Left lung (tissue), 10 donors: ENCODE results near the gene SLC49A3. TPM values are rescaled to one million over a fixed set of nuclear protein-coding genes. Genes with fewer than 3 reads are reported as not detected.

Source experiments
- ATAC-seq: fragments of 200-7000 bp; cut with Tn5 transposase; one replicate; pipeline ENCODE4 v1.9.1; 2020; ENCODE audit warnings: moderate library complexity
- DNase-seq, 4 donors: peaks; one replicate each; pipeline ENCODE4 v3.0.0-alpha.2; 2013 to 2020
- H3K27ac ChIP-seq, 2 donors: fragments of 200-600 bp; sonication (generic) in 1 of 2; one replicate each; pipeline versions ENCODE4 v1.5.0 to v1.8.0; 2020 to 2021
- H3K27me3 ChIP-seq, 2 donors: fragments of 200-600 bp; sonication (generic) in 1 of 2; one replicate each; pipeline versions ENCODE4 v1.5.0 to v1.8.0; 2020 to 2021
- H3K36me3 ChIP-seq, 2 donors: fragments of 200-600 bp; sonication (generic) in 1 of 2; one replicate each; pipeline versions ENCODE4 v1.5.0 to v1.8.0; 2020 to 2021
- H3K4me1 ChIP-seq, 2 donors: fragments of 200-600 bp; one replicate each; pipeline ENCODE4 v1.8.0; 2021
- H3K4me3 ChIP-seq, 2 donors: fragments of 200-600 bp; sonication (generic) in 1 of 2; one replicate each; pipeline versions ENCODE4 v1.5.0 to v1.8.0; 2020 to 2021; ENCODE audit warnings: mild to moderate bottlenecking in 1 of 2
- H3K9me3 ChIP-seq, 2 donors: fragments of 200-600 bp; sonication (generic) in 1 of 2; one replicate each; pipeline versions ENCODE4 v1.5.0 to v1.8.0; 2020 to 2021
- CTCF ChIP-seq, 2 donors: fragments of 200-600 bp; sonication (generic) in 1 of 2; IDR thresholded peaks; one replicate each; pipeline versions ENCODE4 v1.5.0 to v1.8.0; 2021; ENCODE audit warnings: antibody characterized with exemption in 2 of 2
- intact Hi-C, 2 donors: fragments of 100-400 bp; cut with DNase I; formaldehyde crosslinking; loops; one replicate each; pipeline versions ENCODE4 v1.11.2 to v1.14.2; 2022
- polyA plus RNA-seq, 6 donors: library from polyadenylated mRNA; unstranded; fragments of 120-200 nt; gene quantifications; one replicate each; pipeline ENCODE4 v1.2.1, GENCODE V29; 2013; ENCODE audit not compliant: insufficient read length in 6 of 6
- total RNA-seq, 2 donors: library from RNA; stranded (reverse); fragmentation: NEBNext Ultra II Directional; extraction: Animal tissue kit (Norgen Biotek cat#: 25700); gene quantifications; one replicate each; pipeline ENCODE4 v1.2.1, GENCODE V29; 2021
- donor health status: DM: no; HTN: yes; CAD: no.
- donor health status: DM: no; HTN: no; CAD: no.

Gene SLC49A3
- total and polyA plus RNA-seq, 8 donors = 7.4 to 27.5 (median 8.8) TPM

- Histone ChIP-seq H3K27me3 (no peaks in the 10 kb centered on the region), H3K36me3 (peaks cover 0 to 39% of the 10 kb centered on the region in 2 donors), H3K4me3 (no peak overlapping the region), H3K9me3 (no peaks in the 10 kb centered on the region), H3K27ac (no peak overlapping the region), H3K4me1 (peaks cover 0 to 18% of the 10 kb centered on the region in 2 donors)
- intact Hi-C loops = no loop called here
- DNase-seq = peak in 1 of 4 donors; percentile 63
- ATAC-seq = no peak
- TF ChIP-seq CTCF (IDR thresholded peaks at IDR 0.05) = no peak
Measured at GRCh38 chr4:729336-730315, 40.7 kb upstream of the SLC49A3 start.

- ATAC-seq (no peak), DNase-seq (no peak)
- Histone ChIP-seq H3K9me3 (no peaks in the 10 kb centered on the region), H3K36me3 (peaks cover 0 to 33% of the 10 kb centered on the region in 2 donors), H3K4me1 (peaks cover 0 to 22% of the 10 kb centered on the region in 2 donors), H3K4me3 (no peak overlapping the region), H3K27ac (no peak overlapping the region), H3K27me3 (no peaks in the 10 kb centered on the region)
- intact Hi-C loops = no loop called here
- TF ChIP-seq CTCF (IDR thresholded peaks at IDR 0.05) = no peak
Measured at GRCh38 chr4:727576-727975, 38.6 kb upstream of the SLC49A3 start.

GRCh38 chr4:726838-727237 is 37.9 kb upstream of the SLC49A3 start:
- ATAC-seq (peak; percentile 12), DNase-seq (peak in 1 of 4 donors; percentile 61)
- Histone ChIP-seq H3K9me3 (no peaks in the 10 kb centered on the region), H3K36me3 (peaks cover 0 to 29% of the 10 kb centered on the region in 2 donors), H3K4me3 (no peak overlapping the region), H3K4me1 (peaks cover 0 to 22% of the 10 kb centered on the region in 2 donors), H3K27me3 (no peaks in the 10 kb centered on the region), H3K27ac (peak overlapping the region in 1 of 2 donors; percentile 23)
- intact Hi-C loops = no loop called here
- TF ChIP-seq CTCF (IDR thresholded peaks at IDR 0.05) = no peak

GRCh38 chr4:726235-726787 is 37.4 kb upstream of the SLC49A3 start:
- Histone ChIP-seq H3K9me3 (no peaks in the 10 kb centered on the region), H3K4me3 (no peak overlapping the region), H3K27ac (peak overlapping the region; percentile 23 to 41), H3K27me3 (no peaks in the 10 kb centered on the region), H3K4me1 (peaks cover 1 to 24% of the 10 kb centered on the region in 2 donors), H3K36me3 (peaks cover 0 to 28% of the 10 kb centered on the region in 2 donors)
- DNase-seq (peak in 1 of 4 donors; percentile 77), ATAC-seq (peak; percentile 19)
- TF ChIP-seq CTCF (IDR thresholded peaks at IDR 0.05) = no peak
- intact Hi-C loops = no loop called here
